HUES6 (cell line): Measurements from ENCODE around the gene POLE2.
"Not testable (repeated sequence)": the region's sequence is repeated elsewhere in the genome, so short reads cannot be mapped to it uniquely, and the experiment has no call there.

Source experiments
- H3K27ac ChIP-seq: 2 replicates; pipeline ENCODE4 v1.7.0; 2013; ENCODE audit warnings: low read depth, mild to moderate bottlenecking, low read length, inconsistent platforms
- H3K27me3 ChIP-seq: 2 replicates; pipeline ENCODE4 v1.6.1; 2013; ENCODE audit warnings: low read length; ENCODE audit not compliant: control insufficient read depth, insufficient read depth
- H3K36me3 ChIP-seq: 2 replicates; pipeline ENCODE4 v1.6.1; 2013; ENCODE audit warnings: low read length; ENCODE audit not compliant: control insufficient read depth, insufficient read depth
- H3K4me1 ChIP-seq: 2 replicates; pipeline ENCODE4 v1.6.1; 2013; ENCODE audit warnings: low read length; ENCODE audit not compliant: control insufficient read depth, insufficient read depth
- H3K4me3 ChIP-seq: 2 replicates; pipeline ENCODE4 v1.5.1; 2013; ENCODE audit warnings: low read depth, low read length
- H3K9ac ChIP-seq: one replicate; pipeline ENCODE4 v1.6.1; 2013; ENCODE audit warnings: mild to moderate bottlenecking, low read length
- H3K9me3 ChIP-seq: 2 replicates; pipeline ENCODE4 v1.6.1; 2013; ENCODE audit warnings: low read depth, low read length; ENCODE audit not compliant: control insufficient read depth, insufficient read depth

Gene POLE2

GRCh38 chr14:49687942-49688700, at the start of gene POLE2:
Gene POLE2, minus strand, starts transcription at chr14:49688214. Its CDS starts 11 bp downstream, at chr14:49688203.
- H3K4me3 ChIP-seq: peak within 1 kb of the TSS; percentile 72
- peaks cover 14% of the 10 kb centered on the region for H3K4me1 ChIP-seq

GRCh38 chr14:49735669-49736068, 47.7 kb upstream of the POLE2 start:
- not testable (repeated sequence) for H3K27ac ChIP-seq, H3K9ac ChIP-seq, H3K4me3 ChIP-seq, H3K36me3 ChIP-seq, H3K4me1 ChIP-seq, H3K9me3 ChIP-seq, H3K27me3 ChIP-seq

More at GRCh38 chr14:49687942-49688700, at the start of gene POLE2:
- peak within 1 kb of the TSS; percentile 44; the same call in 1 of the 2 replicates for H3K27ac ChIP-seq
- H3K27me3 ChIP-seq: peaks cover 19% of the 10 kb centered on the region
- no peaks in the 10 kb centered on the region for H3K9me3 ChIP-seq
- peaks cover 6% of the 10 kb centered on the region for H3K36me3 ChIP-seq
- H3K9ac ChIP-seq: peak within 1 kb of the TSS; percentile 94

GRCh38 chr14:49733836-49734235, 45.8 kb upstream of the POLE2 start:
- no peaks in the 10 kb centered on the region for H3K9me3 ChIP-seq
- no peaks in the 10 kb centered on the region for H3K36me3 ChIP-seq
- H3K27me3 ChIP-seq: no peaks in the 10 kb centered on the region
- H3K4me3 ChIP-seq: no peak overlapping the region
- H3K9ac ChIP-seq: no peak overlapping the region
- no peak overlapping the region for H3K27ac ChIP-seq
- no peaks in the 10 kb centered on the region for H3K4me1 ChIP-seq

- no peak overlapping the region for H3K4me3 ChIP-seq
- H3K9me3 ChIP-seq: no peaks in the 10 kb centered on the region
- no peaks in the 10 kb centered on the region for H3K27me3 ChIP-seq
- no peak overlapping the region for H3K9ac ChIP-seq
- H3K27ac ChIP-seq: no peak overlapping the region
- no peaks in the 10 kb centered on the region for H3K4me1 ChIP-seq
- H3K36me3 ChIP-seq: no peaks in the 10 kb centered on the region
These were observed 44.9 kb upstream of the POLE2 start for GRCh38 chr14:49732896-49733295.

GRCh38 chr14:49727171-49727570, 39.2 kb upstream of the POLE2 start:
- Histone ChIP-seq H3K4me3 (no peak overlapping the region), H3K9me3 (no peaks in the 10 kb centered on the region), H3K9ac (no peak overlapping the region), H3K4me1 (no peaks in the 10 kb centered on the region), H3K27me3 (no peaks in the 10 kb centered on the region), H3K27ac (no peak overlapping the region), H3K36me3 (no peaks in the 10 kb centered on the region)

- not testable (repeated sequence) for H3K4me1 ChIP-seq, H3K27me3 ChIP-seq, H3K4me3 ChIP-seq, H3K36me3 ChIP-seq, H3K27ac ChIP-seq, H3K9me3 ChIP-seq, H3K9ac ChIP-seq
These were observed 33.9 kb upstream of the POLE2 start for GRCh38 chr14:49721733-49722435.

GRCh38 chr14:49720744-49721143, 32.7 kb upstream of the POLE2 start:
- Histone ChIP-seq H3K27me3 (no peaks in the 10 kb centered on the region), H3K4me3 (no peak overlapping the region), H3K9me3 (no peaks in the 10 kb centered on the region), H3K27ac (no peak overlapping the region), H3K9ac (no peak overlapping the region), H3K4me1 (no peaks in the 10 kb centered on the region), H3K36me3 (no peaks in the 10 kb centered on the region)

GRCh38 chr14:49710993-49711392, 23.0 kb upstream of the POLE2 start:
- H3K9ac ChIP-seq: not testable (repeated sequence)

GRCh38 chr14:49704471-49704870, 16.5 kb upstream of the POLE2 start:
- not testable (repeated sequence) for H3K4me3 ChIP-seq, H3K9ac ChIP-seq, H3K27me3 ChIP-seq, H3K4me1 ChIP-seq, H3K9me3 ChIP-seq, H3K36me3 ChIP-seq, H3K27ac ChIP-seq

More at GRCh38 chr14:49710993-49711392, 23.0 kb upstream of the POLE2 start:
- not testable (repeated sequence) for H3K36me3 ChIP-seq, H3K27me3 ChIP-seq, H3K4me3 ChIP-seq, H3K4me1 ChIP-seq, H3K27ac ChIP-seq, H3K9me3 ChIP-seq

GRCh38 chr14:49703965-49704364, 16.0 kb upstream of the POLE2 start:
- H3K27me3 ChIP-seq: no peaks in the 10 kb centered on the region
- no peak overlapping the region for H3K4me3 ChIP-seq
- no peak overlapping the region for H3K9ac ChIP-seq
- no peaks in the 10 kb centered on the region for H3K9me3 ChIP-seq
- no peaks in the 10 kb centered on the region for H3K36me3 ChIP-seq
- H3K4me1 ChIP-seq: no peaks in the 10 kb centered on the region
- H3K27ac ChIP-seq: no peak overlapping the region

- H3K9ac ChIP-seq: no peak overlapping the region
- H3K4me1 ChIP-seq: no peaks in the 10 kb centered on the region
- H3K27me3 ChIP-seq: no peaks in the 10 kb centered on the region
- no peak overlapping the region for H3K27ac ChIP-seq
- H3K4me3 ChIP-seq: no peak overlapping the region
- no peaks in the 10 kb centered on the region for H3K9me3 ChIP-seq
- H3K36me3 ChIP-seq: no peaks in the 10 kb centered on the region
These were observed 14.7 kb upstream of the POLE2 start for GRCh38 chr14:49702725-49703124.
